RWPE2 (cell line): ENCODE results near the gene SOX13.

ENCODE experiments used
- ATAC-seq: fragments of 200-7000 bp; cut with Tn5 transposase; 3 replicates; pipeline ENCODE4 v1.9.1; 2021; ENCODE audit warnings: low read depth
- DNase-seq: peaks from one replicate; pipeline ENCODE4 v3.0.0-alpha.2; 2020; ENCODE audit warnings: low spot score
- H3K27ac ChIP-seq: fragments of 450-650 bp; 2 replicates; pipeline ENCODE4 v1.5.1; 2017; ENCODE audit warnings: mild to moderate bottlenecking; ENCODE audit not compliant: poor library complexity, severe bottlenecking
- H3K27me3 ChIP-seq: fragments of 250-450 bp; sonication (Bioruptor Pico); 2 replicates; pipeline ENCODE4 v1.5.1; 2021; ENCODE audit warnings: mild to moderate bottlenecking, moderate library complexity; ENCODE audit not compliant: insufficient read depth, poor library complexity, severe bottlenecking
- H3K36me3 ChIP-seq: fragments of 250-450 bp; sonication (Bioruptor Pico); 2 replicates; pipeline ENCODE4 v1.5.1; 2020; ENCODE audit warnings: low read depth, mild to moderate bottlenecking, moderate library complexity
- H3K4me1 ChIP-seq: fragments of 250-450 bp; sonication (Bioruptor Pico); 2 replicates; pipeline ENCODE4 v1.5.1; 2021; ENCODE audit warnings: mild to moderate bottlenecking, moderate library complexity; ENCODE audit not compliant: insufficient read depth, poor library complexity, severe bottlenecking
- H3K4me3 ChIP-seq: fragments of 250-450 bp; sonication (Bioruptor Pico); 2 replicates; pipeline ENCODE4 v1.5.1; 2021; ENCODE audit warnings: mild to moderate bottlenecking, moderate library complexity; ENCODE audit not compliant: severe bottlenecking
- H3K9me3 ChIP-seq: fragments of 250-450 bp; sonication (Bioruptor Pico); 2 replicates; pipeline ENCODE4 v1.5.1; 2021; ENCODE audit warnings: mild to moderate bottlenecking, moderate library complexity; ENCODE audit not compliant: severe bottlenecking
- CTCF ChIP-seq: fragments of 450-650 bp; IDR thresholded peaks from one replicate; pipeline ENCODE4 v1.5.1; 2017; ENCODE audit warnings: mild to moderate bottlenecking, moderate library complexity; ENCODE audit not compliant: poor library complexity, severe bottlenecking

Gene SOX13

GRCh38 chr1:204149635-204150565, 77.0 kb downstream of the SOX13 start:
- DNase-seq (no peak), ATAC-seq (no peak)
- H3K4me1 ChIP-seq = peaks cover 8% of the 10 kb centered on the region
- H3K27ac ChIP-seq = no peak overlapping the region
- H3K36me3 ChIP-seq = no peaks in the 10 kb centered on the region
- no peaks in the 10 kb centered on the region for H3K27me3 ChIP-seq
- no peak for TF ChIP-seq CTCF
- no peaks in the 10 kb centered on the region for H3K9me3 ChIP-seq
- H3K4me3 ChIP-seq = no peak overlapping the region

GRCh38 chr1:204150702-204151551, 78.0 kb downstream of the SOX13 start:
- Histone ChIP-seq H3K9me3 (no peaks in the 10 kb centered on the region), H3K27me3 (no peaks in the 10 kb centered on the region), H3K36me3 (no peaks in the 10 kb centered on the region), H3K4me3 (peak overlapping the region; percentile 69), H3K4me1 (peaks cover 9% of the 10 kb centered on the region), H3K27ac (peak overlapping the region; percentile 0)
- no peak for DNase-seq
- ATAC-seq = peak; percentile 36
- TF ChIP-seq CTCF = no peak

GRCh38 chr1:204151552-204152309, 78.8 kb downstream of the SOX13 start, which contains the start of gene ETNK2:
ETNK2 (minus strand) TSS chr1:204152044; CDS start chr1:204151852, 192 bp downstream.
- ATAC-seq = peak; percentile 49
- peak within 1 kb of the TSS; percentile 69 for H3K4me3 ChIP-seq
- peaks cover 9% of the 10 kb centered on the region for H3K4me1 ChIP-seq
- no peaks in the 10 kb centered on the region for H3K9me3 ChIP-seq
- no peaks in the 10 kb centered on the region for H3K36me3 ChIP-seq
- no peaks in the 10 kb centered on the region for H3K27me3 ChIP-seq
- peak within 1 kb of the TSS; percentile 0 for H3K27ac ChIP-seq
- no peak for TF ChIP-seq CTCF
- DNase-seq = no peak

- peak overlapping the region; percentile 69 for H3K4me3 ChIP-seq
- peak overlapping the region; percentile 0 for H3K27ac ChIP-seq
- ATAC-seq = 0 out of 3 replicates have a peak, but pooled peaks have one; percentile 19
Observed at GRCh38 chr1:204152310-204153044, 79.6 kb downstream of the SOX13 start.

More at GRCh38 chr1:204152310-204153044, 79.6 kb downstream of the SOX13 start:
- no peaks in the 10 kb centered on the region for H3K36me3 ChIP-seq
- H3K4me1 ChIP-seq = peaks cover 9% of the 10 kb centered on the region
- DNase-seq = no peak
- no peaks in the 10 kb centered on the region for H3K9me3 ChIP-seq
- TF ChIP-seq CTCF = no peak
- H3K27me3 ChIP-seq = no peaks in the 10 kb centered on the region
